OCI-LY3 (cell line): ENCODE data around the gene ITSN2.
"Not testable (repeated sequence)": the region's sequence is repeated elsewhere in the genome, so short reads cannot be mapped to it uniquely, and the experiment has no call there.

Experiments
- H2AFZ ChIP-seq: fragments of 200-600, 300-600 bp; shearing (Covaris generic); 2 replicates; pipeline ENCODE4 v1.6.0; 2014; ENCODE audit warnings: antibody characterized with exemption, low read depth, low read length
- H3K27ac ChIP-seq: fragments of 200-600, 300-600 bp; sonication (generic); 2 replicates; pipeline ENCODE4 v1.5.1; 2014; ENCODE audit warnings: mild to moderate bottlenecking, low read length, moderate library complexity, mixed read lengths
- H3K27me3 ChIP-seq: fragments of 200-600, 300-600 bp; sonication (generic); 2 replicates; pipeline ENCODE4 v1.6.1; 2014; ENCODE audit warnings: low read depth, low read length, mixed read lengths
- H3K36me3 ChIP-seq: fragments of 200-600, 300-600 bp; sonication (generic); replicated peaks from 2 replicates; pipeline ENCODE3; 2014; ENCODE audit warnings: low read depth, low read length, mixed read lengths
- H3K4me1 ChIP-seq: fragments of 300-600, 200-600 bp; sonication (generic); 2 replicates; pipeline ENCODE4 v1.6.1; 2014; ENCODE audit warnings: low read length, mixed read lengths
- H3K4me2 ChIP-seq: fragments of 200-600, 300-600 bp; sonication (generic); 2 replicates; pipeline ENCODE4 v1.6.1; 2014; ENCODE audit warnings: low read length, mixed read lengths
- H3K4me3 ChIP-seq: fragments of 300-600, 200-600 bp; sonication (generic); 2 replicates; pipeline ENCODE4 v1.5.1; 2014; ENCODE audit warnings: antibody characterized with exemption, mild to moderate bottlenecking, low read length, moderate library complexity
- H3K79me2 ChIP-seq: fragments of 300-600, 200-600 bp; shearing (Covaris generic); 2 replicates; pipeline ENCODE4 v1.6.1; 2014; ENCODE audit warnings: mild to moderate bottlenecking, low read length, mixed read lengths
- H3K9ac ChIP-seq: fragments of 300-600, 200-600 bp; shearing (Covaris generic); 2 replicates; pipeline ENCODE4 v1.6.0; 2014; ENCODE audit warnings: mild to moderate bottlenecking, low read length, moderate library complexity
- H3K9me3 ChIP-seq: fragments of 200-600, 300-600 bp; shearing (Covaris generic); 2 replicates; pipeline ENCODE4 v1.6.1; 2014; ENCODE audit warnings: low read length, mixed read lengths; ENCODE audit not compliant: insufficient read depth
- H4K20me1 ChIP-seq: fragments of 200-600, 300-600 bp; sonication (generic); 2 replicates; pipeline ENCODE4 v1.6.1; 2016; ENCODE audit warnings: low read length, mixed read lengths; ENCODE audit not compliant: insufficient read depth
- CTCF ChIP-seq: fragments of 200-600, 300-600 bp; sonication (generic); IDR thresholded peaks from 2 replicates; pipeline ENCODE4 v1.5.1; 2014; ENCODE audit warnings: antibody characterized with exemption, low read length, low read depth
- EZH2phosphoT487 ChIP-seq: fragments of 200-600 bp; shearing (Covaris generic); IDR thresholded peaks from 2 replicates; pipeline ENCODE4 v1.6.1; 2018; ENCODE audit warnings: antibody characterized with exemption, mixed run types, low read depth

Gene ITSN2

GRCh38 chr2:24203029-24203786 is 157.1 kb downstream of the ITSN2 start:
- Histone ChIP-seq H3K4me1 (no peaks in the 10 kb centered on the region), H3K79me2 (no peaks in the 10 kb centered on the region), H3K27ac (no peak overlapping the region), H3K9me3 (no peaks in the 10 kb centered on the region), H3K9ac (no peak overlapping the region), H2AFZ (no peak overlapping the region), H3K36me3 (peaks cover 15% of the 10 kb centered on the region), H4K20me1 (no peaks in the 10 kb centered on the region), H3K4me3 (no peak overlapping the region), H3K4me2 (no peak overlapping the region), H3K27me3 (no peaks in the 10 kb centered on the region)
- no peak for TF ChIP-seq EZH2phosphoT487
- no peak for TF ChIP-seq CTCF

GRCh38 chr2:24200799-24201198 is 159.5 kb downstream of the ITSN2 start:
- H3K27me3 ChIP-seq: no peaks in the 10 kb centered on the region
- peaks cover 15% of the 10 kb centered on the region for H3K36me3 ChIP-seq
- H3K9me3 ChIP-seq: no peaks in the 10 kb centered on the region

DNA sequence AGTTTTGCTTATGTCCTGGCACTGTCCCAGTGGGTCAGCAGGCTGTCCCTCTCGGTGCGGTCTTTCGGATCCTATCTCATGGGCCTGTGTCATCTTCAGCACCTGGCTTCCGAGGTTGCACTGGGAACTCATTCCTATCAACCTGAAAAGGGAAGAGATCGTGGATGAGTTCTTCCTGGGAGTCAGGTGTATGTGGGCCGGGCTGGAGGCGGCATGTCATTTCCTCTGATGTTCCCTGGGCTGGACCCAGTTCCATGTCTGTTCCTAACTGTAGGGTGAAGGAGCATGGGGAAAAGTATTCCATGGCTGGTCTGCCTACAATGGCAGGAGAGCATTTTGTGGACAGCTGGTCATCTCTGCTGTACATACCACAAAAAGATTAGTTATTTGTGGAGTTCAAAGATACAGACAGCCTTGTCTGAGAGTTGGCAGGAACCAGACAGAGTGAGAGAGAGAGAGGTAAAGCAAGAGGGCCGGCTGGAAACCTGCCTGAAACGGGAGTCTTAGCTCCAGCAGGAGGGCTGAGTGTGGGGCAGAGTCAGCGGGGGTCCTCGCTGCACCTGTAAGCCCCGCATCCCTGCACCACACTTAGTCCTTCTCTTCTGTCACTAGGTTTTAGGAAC is 160.3 kb downstream of the ITSN2 start:
- Histone ChIP-seq H3K36me3 (peaks cover 12% of the 10 kb centered on the region), H3K9ac (no peak overlapping the region), H2AFZ (no peak overlapping the region)

More at GRCh38 chr2:24200799-24201198, 159.5 kb downstream of the ITSN2 start:
- Histone ChIP-seq H3K4me2 (no peak overlapping the region), H3K4me3 (no peak overlapping the region), H3K27ac (no peak overlapping the region), H4K20me1 (no peaks in the 10 kb centered on the region), H3K79me2 (no peaks in the 10 kb centered on the region), H3K9ac (no peak overlapping the region), H2AFZ (no peak overlapping the region), H3K4me1 (no peaks in the 10 kb centered on the region)
- TF ChIP-seq CTCF: no peak
- TF ChIP-seq EZH2phosphoT487: no peak

DNA sequence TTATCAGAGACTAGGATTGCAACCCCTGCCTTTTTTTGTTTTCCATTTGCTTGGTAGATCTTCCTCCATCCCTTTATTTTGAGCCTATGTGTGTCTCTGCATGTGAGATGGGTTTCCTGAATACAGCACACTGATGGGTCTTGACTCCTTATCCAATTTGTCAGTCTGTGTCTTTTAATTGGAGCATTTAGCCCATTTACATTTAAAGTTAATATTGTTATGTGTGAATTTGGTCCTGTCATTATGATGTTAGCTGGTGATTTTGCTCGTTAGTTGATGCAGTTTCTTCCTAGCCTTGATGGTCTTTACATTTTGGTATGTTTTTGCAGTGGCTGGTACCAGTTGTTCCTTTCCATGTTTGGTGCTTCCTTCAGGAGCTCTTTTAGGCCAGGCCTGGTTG is 163.1 kb downstream of the ITSN2 start:
- not testable (repeated sequence) for H4K20me1 ChIP-seq, H3K36me3 ChIP-seq, H3K4me3 ChIP-seq, H3K27ac ChIP-seq, H3K27me3 ChIP-seq, H3K4me2 ChIP-seq, H3K9ac ChIP-seq, H2AFZ ChIP-seq, H3K4me1 ChIP-seq, H3K9me3 ChIP-seq, H3K79me2 ChIP-seq

More for the DNA sequence above, 160.3 kb downstream of the ITSN2 start:
- H3K4me1 ChIP-seq: no peaks in the 10 kb centered on the region
- no peaks in the 10 kb centered on the region for H3K27me3 ChIP-seq
- H3K4me3 ChIP-seq: no peak overlapping the region
- no peaks in the 10 kb centered on the region for H3K79me2 ChIP-seq
- TF ChIP-seq EZH2phosphoT487 (no peak), CTCF (no peak)
- no peak overlapping the region for H3K27ac ChIP-seq
- no peaks in the 10 kb centered on the region for H3K9me3 ChIP-seq
- no peak overlapping the region for H3K4me2 ChIP-seq
- H4K20me1 ChIP-seq: no peaks in the 10 kb centered on the region
